ENCODE measurements around the gene MMAB.

MMAB gene

GRCh38 chr12:109510196-109510595 is 63.1 kb downstream of the MMAB start:
- TF ChIP-seq, protein P1, sequence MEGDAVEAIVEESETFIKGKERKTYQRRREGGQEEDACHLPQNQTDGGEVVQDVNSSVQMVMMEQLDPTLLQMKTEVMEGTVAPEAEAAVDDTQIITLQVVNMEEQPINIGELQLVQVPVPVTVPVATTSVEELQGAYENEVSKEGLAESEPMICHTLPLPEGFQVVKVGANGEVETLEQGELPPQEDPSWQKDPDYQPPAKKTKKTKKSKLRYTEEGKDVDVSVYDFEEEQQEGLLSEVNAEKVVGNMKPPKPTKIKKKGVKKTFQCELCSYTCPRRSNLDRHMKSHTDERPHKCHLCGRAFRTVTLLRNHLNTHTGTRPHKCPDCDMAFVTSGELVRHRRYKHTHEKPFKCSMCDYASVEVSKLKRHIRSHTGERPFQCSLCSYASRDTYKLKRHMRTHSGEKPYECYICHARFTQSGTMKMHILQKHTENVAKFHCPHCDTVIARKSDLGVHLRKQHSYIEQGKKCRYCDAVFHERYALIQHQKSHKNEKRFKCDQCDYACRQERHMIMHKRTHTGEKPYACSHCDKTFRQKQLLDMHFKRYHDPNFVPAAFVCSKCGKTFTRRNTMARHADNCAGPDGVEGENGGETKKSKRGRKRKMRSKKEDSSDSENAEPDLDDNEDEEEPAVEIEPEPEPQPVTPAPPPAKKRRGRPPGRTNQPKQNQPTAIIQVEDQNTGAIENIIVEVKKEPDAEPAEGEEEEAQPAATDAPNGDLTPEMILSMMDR (conservative IDR thresholded peaks at IDR 0.05): no peak
- TF ChIP-seq ZFX (IDR thresholded peaks at IDR 0.05): no peak
- no peak overlapping the region for H3K27ac ChIP-seq

- TF ChIP-seq ZFX (IDR thresholded peaks at IDR 0.05): no peak
- TF ChIP-seq, protein P1 (conservative IDR thresholded peaks at IDR 0.05): no peak
- no peak overlapping the region for H3K27ac ChIP-seq
Measured at GRCh38 chr12:109504068-109504467, 69.2 kb downstream of the MMAB start.
